GM19455 (cell line): ENCODE measurements around the gene TACR1.
"Not testable (repeated sequence)": the region's sequence is repeated elsewhere in the genome, so short reads cannot be mapped to it uniquely, and the experiment has no call there.

Source experiments
- ATAC-seq: cut with Tn5 transposase; IDR thresholded peaks from one replicate; pipeline ENCODE4 v1.9.1; 2021; ENCODE audit not compliant: unreplicated experiment

Gene TACR1

GRCh38 chr2:75146606-75147332, 52.6 kb downstream of the TACR1 start:
- no peak for ATAC-seq

DNA sequence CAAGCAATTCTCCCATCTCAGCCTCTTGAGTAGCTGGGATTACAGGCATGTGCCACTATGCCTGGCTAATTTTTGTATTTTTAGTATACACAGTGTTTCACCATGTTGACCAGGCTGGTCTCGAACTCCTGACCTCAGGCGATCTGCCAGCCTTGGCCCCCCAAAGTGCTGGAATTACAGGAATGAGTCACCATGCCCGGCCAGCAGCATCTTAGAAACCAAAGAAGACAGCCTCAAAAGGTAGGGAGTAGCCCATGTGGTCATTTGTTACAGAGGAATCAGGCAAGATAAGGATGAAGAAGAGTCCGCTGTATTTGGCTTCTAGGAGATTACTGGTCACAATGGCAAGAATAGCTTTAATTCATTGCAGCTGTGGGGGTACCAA, 53.1 kb downstream of the TACR1 start:
- not testable (repeated sequence) for ATAC-seq

DNA sequence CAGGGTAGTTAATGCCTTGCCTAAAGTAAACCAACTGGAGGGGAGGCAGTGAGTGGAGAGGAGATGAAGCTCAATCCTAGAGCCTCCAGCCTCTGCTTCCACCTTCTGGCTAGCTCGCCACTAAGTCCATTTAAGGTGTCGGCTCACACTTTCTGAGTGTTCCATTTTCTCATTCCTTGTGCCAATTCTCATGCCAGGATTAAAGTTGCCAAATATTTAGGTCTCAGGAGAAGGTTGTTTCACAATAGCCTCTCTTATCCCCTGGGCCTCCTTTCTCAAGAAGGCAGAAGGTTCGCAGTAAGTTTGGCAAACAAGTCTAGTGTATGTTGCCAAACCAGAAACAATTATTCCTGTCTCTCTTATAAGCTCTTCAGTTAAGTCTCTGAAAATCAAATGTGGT, 57.2 kb downstream of the TACR1 start:
- no peak for ATAC-seq

DNA sequence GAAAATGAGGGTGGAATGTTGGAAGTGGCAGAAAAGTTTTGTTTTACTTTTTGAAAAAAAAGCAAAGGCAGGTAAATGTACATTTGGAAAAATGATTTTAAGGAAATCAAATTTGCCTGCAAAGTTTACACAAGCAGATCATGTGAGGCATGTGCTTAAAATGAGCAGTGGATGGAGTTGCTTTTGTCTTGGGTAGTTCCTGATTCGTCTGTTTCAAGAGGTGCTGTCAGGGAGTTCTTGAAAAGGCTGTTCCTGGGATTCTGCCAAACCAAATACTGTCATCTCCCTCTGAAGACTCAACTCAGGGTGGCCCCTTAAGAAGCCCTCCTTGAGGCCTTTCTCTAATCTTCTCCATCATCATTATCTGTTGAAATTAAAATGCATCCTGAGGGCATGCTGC, 59.0 kb downstream of the TACR1 start:
- ATAC-seq = no peak

DNA sequence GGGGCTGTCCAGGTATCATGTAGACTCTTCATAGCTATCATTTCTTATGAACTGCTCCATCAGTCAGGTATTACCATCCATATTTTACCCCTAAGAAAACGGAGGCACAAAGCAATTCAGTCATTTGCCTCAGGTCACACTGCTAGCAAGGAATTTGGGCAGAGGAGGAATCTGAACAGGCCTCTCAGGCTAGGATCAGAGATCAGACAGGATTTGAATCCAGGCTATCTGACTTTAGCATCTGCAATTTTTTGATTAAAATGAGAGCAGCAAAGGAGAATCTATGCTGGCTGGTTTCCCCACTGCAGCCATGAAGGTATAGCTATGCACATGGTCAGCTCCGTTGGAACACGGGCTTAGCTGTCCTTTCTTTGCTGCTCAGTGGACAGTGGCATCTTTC, 60.1 kb downstream of the TACR1 start:
- no peak for ATAC-seq

GRCh38 chr2:75138528-75138927, 60.8 kb downstream of the TACR1 start:
- ATAC-seq = no peak

DNA sequence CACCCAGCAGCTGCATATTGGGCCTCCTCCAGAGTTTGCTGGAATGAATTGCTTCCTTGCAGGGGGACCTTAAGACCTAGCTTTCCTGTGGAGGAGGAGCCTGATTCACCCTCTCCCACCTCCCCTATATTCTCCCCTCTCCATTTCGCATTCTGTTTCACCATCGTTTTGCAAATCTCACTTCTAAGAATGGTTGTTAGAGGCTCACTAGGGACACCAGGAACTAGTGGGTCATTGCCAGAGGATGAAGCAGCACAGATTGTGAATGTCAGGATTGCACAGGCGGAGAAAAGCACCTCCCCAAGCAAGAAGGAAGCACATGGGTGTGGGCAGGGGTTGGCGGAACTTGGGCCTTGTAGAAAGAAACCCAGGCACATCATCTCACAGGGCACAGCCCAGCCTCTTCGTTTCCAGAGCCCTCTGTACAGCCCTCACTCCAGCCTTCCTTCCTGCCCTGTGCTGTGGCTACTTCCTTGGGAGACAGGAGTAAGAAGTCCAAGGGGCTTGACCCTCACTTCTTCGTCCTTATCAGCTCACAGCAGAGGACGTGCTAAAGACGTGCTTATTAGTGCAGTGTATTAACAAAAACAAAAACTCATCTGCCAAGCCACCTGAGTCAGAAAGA, 63.4 kb downstream of the TACR1 start:
- ATAC-seq = no peak

- no peak for ATAC-seq
Measured at GRCh38 chr2:75134860-75135259, 64.5 kb downstream of the TACR1 start.

DNA sequence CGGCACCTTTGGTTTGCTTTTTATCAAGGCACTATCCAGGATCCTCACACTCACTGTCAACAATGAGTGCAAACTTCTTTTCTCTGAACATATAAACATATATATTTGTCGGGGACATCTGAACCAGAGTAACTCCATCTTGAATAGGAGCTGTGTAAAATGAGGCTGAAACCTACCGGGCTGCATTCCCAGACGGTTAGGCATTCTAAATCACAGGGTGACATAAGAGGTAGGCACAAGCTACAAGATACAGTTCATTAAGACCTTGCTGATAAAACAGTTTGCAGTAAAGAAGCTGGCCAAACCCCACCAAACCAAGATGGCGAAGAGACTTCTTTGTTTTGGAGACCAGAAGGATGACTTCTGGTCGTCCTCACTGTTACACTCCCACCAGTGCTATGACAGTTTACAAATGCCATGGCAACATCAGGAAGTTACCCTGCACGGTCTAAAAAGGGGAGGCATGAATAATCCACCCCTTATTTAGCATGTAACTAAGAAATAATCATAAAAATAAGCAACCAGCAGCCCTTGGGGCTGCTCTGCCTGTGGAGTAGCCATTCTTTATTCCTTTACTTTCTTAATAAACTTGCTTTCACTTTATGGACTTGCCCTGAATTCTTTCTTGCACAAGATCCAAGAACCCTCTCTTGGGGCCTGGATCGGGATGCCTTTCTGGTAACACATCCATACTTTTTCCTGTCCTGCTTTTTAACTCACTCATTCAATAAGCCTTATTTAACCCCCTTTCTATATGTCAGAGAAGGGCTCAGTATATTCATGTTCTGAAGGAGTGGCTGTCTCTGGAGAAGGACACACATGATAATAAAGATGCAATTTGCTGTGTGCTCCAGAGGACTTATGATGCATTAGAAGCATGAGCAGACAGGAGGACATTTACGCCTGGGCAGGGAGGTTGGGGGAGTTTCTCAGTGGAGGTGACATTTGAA, 65.4 kb downstream of the TACR1 start:
- ATAC-seq = no peak

GRCh38 chr2:75130171-75130570, 69.1 kb downstream of the TACR1 start:
- ATAC-seq = no peak

GRCh38 chr2:75123876-75124275, 75.4 kb downstream of the TACR1 start:
- ATAC-seq = no peak

DNA sequence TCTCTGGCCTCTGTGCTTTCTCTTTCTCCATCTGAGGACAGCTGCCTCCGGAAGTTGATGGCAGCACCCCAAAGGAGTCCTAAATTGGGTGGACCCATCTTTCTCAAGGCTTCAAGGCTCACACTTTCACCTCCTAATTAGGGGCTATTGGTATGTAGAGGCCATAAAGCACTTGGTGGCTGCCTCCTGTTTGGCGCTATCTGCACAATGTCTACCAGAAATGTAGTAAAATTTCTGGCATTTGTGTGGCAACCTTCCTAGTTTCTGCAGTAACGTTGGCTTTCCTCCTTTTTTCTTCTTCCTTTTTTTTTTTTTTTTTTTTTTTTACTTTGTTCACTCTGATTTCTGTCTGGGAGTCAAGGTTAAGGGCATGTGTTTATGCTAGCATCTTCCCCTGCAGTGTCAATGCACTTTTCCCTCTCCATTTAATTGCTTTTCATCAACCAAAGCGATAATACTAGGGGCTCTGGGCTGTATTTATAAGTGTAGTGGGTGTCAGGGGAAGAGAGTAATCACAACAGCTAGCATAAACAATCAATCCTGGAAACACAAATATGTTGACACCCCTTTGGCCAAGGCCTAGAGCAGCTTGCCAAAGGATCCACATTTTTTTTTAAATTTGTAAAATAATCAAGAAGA, 86.0 kb downstream of the TACR1 start:
- ATAC-seq = no peak

- ATAC-seq = no peak
Measured at GRCh38 chr2:75108937-75109482, 90.3 kb downstream of the TACR1 start.

- no peak for ATAC-seq
Measured at GRCh38 chr2:75102011-75102410, 97.3 kb downstream of the TACR1 start.

- no peak for ATAC-seq
Measured at GRCh38 chr2:75100801-75101151, 98.5 kb downstream of the TACR1 start.

- no peak for ATAC-seq
Measured at GRCh38 chr2:75100011-75100800, 99.1 kb downstream of the TACR1 start.

DNA sequence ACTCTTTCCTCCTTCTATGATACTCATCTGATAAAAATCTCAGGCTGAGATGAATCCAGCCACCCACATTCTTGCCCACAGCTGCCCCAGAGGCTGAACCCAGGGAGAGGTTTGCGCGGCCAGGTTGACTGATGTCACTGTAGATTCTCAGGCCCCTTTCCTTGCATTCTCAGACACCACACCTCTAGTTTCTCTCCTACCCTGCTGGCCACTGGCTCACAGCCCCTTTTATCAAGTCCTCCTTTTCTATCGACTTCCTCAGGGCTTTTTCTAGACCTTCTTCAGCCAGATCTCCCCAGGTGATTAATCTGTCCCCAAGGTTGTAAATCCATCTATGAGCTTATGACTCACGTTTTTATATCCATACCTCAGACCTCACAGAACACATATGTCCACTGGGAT, 99.8 kb downstream of the TACR1 start:
- ATAC-seq = no peak

DNA sequence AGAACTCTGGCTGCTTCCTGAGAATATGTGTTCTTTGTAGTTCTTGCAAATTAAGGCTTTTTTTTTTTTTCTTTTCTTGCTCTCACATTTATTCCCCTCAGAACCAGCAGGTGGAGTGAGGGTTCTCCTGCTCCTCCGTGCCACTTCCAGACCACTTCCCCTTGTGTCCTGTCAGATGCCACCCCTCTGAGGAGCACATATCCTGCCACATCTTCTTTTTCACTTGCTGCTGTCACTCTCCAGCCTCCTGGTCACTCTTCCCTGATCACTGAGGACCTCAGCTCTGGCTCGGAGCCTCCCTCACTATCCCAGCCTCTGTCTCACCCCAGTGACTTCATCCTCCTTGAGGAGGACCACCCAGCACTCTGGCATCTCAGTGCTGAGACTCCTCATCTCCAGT, 100.5 kb downstream of the TACR1 start:
- ATAC-seq = no peak

- no peak for ATAC-seq
Measured at GRCh38 chr2:75097831-75098230, 101.5 kb downstream of the TACR1 start.

DNA sequence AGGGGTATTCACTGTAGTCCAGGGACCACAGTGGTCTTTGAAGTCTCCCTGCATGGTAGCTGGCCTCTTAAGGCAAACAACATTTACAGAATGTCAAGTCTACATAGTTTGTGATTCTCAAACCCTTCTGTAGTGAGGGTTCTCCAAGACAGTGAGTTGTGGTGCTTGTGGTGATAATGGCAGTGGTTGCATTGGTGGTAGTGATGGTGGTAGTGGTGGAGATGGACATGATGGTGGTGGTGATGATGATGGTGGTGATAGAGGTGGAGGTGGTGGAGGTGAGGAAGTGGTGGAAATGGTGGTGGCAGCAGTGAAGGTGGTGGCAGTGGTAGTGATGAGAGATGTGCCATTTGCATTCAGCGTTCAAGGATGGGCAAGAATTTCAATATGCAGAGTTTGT, 104.9 kb downstream of the TACR1 start:
- ATAC-seq = no peak
